ENCODE results near the gene TANC2. TPM values are rescaled to one million over a fixed set of nuclear protein-coding genes. Genes with fewer than 3 reads are reported as not detected.

Gene TANC2
- total RNA-seq, 1 experiment from 2014 or later: 18.6 TPM

- no peak for TF ChIP-seq E2F5 (CRISPR knock-in tag; IDR thresholded peaks at IDR 0.05)
These were observed 33.7 kb downstream of the TANC2 start (continued) for GRCh38 chr17:62999736-63000135.

GRCh38 chr17:63001689-63002394, 35.8 kb downstream of the TANC2 start:
- ChIA-PET CTCF (no interaction called here), POLR2A (no interaction called here)
- Mint-ChIP-seq H3K9me3 (0 out of 2 replicates have a peak, but pooled peaks cover 4% of the 10 kb centered on the region), H3K36me3 (no peaks in the 10 kb centered on the region), H3K4me1 (peaks cover 2% of the 10 kb centered on the region; the same call in 1 of the 2 replicates), H3K27ac (no peak overlapping the region), H3K27me3 (ENCODE audit: low read depth) (no peaks in the 10 kb centered on the region), H3K4me3 (no peak overlapping the region)
- DNase-seq (ENCODE audit: low spot score): no peak
- ATAC-seq: no peak
- TF ChIP-seq AR (CRISPR knock-in tag; IDR thresholded peaks at IDR 0.05): no peak

- POLR2A ChIA-PET: no interaction called here
- no peak overlapping the region for H3K4me3 Mint-ChIP-seq
- peaks cover 2% of the 10 kb centered on the region; the same call in 1 of the 2 replicates for H3K4me1 Mint-ChIP-seq
- TF ChIP-seq ZNF512 (CRISPR knock-in tag; IDR thresholded peaks at IDR 0.05; ENCODE audit: borderline replicate concordance): no peak
- TF ChIP-seq FOXP1 (CRISPR knock-in tag; IDR thresholded peaks at IDR 0.05; ENCODE audit: borderline replicate concordance): no peak
- H3K27ac Mint-ChIP-seq: no peak overlapping the region
- CTCF ChIA-PET: no interaction called here
- 0 out of 2 replicates have a peak, but pooled peaks cover 4% of the 10 kb centered on the region for H3K9me3 Mint-ChIP-seq
- DNase-seq (ENCODE audit: low spot score) (no peak), ATAC-seq (no peak)
- H3K27me3 Mint-ChIP-seq (ENCODE audit: low read depth): no peaks in the 10 kb centered on the region
- no peaks in the 10 kb centered on the region for H3K36me3 Mint-ChIP-seq
These were observed 36.6 kb downstream of the TANC2 start for GRCh38 chr17:63002625-63003024.

- H3K27ac Mint-ChIP-seq: no peak overlapping the region
- DNase-seq (ENCODE audit: low spot score) (no peak), ATAC-seq (no peak)
- H3K9me3 Mint-ChIP-seq: peaks cover 5% of the 10 kb centered on the region
- ChIA-PET CTCF (no interaction called here), POLR2A (no interaction called here)
- H3K36me3 Mint-ChIP-seq: peaks cover 2% of the 10 kb centered on the region
- TF ChIP-seq MLX (CRISPR knock-in tag; IDR thresholded peaks at IDR 0.05) (no peak), EMX1 (CRISPR knock-in tag; IDR thresholded peaks at IDR 0.05) (no peak), PRDM15 (CRISPR knock-in tag; IDR thresholded peaks at IDR 0.05) (no peak), ZNF416 (CRISPR knock-in tag; IDR thresholded peaks at IDR 0.05) (no peak), NFYB (CRISPR knock-in tag; conservative IDR thresholded peaks at IDR 0.05; ENCODE audit: low read depth) (no peak), ZNF232 (CRISPR knock-in tag; IDR thresholded peaks at IDR 0.05) (no peak), ESRRA (CRISPR knock-in tag; IDR thresholded peaks at IDR 0.05; ENCODE audit: borderline replicate concordance) (no peak), E2F1 (CRISPR knock-in tag; IDR thresholded peaks at IDR 0.05) (no peak), E2F5 (CRISPR knock-in tag; IDR thresholded peaks at IDR 0.05) (no peak), NR3C1 (CRISPR knock-in tag; conservative IDR thresholded peaks at IDR 0.05; ENCODE audit: low read depth) (no peak), OVOL2 (CRISPR knock-in tag; IDR thresholded peaks at IDR 0.05; ENCODE audit: borderline replicate concordance) (no peak)
- peaks cover 7% of the 10 kb centered on the region for H3K4me1 Mint-ChIP-seq
- no peak overlapping the region for H3K4me3 Mint-ChIP-seq
- no peaks in the 10 kb centered on the region for H3K27me3 Mint-ChIP-seq (ENCODE audit: low read depth)
These were observed 49.8 kb downstream of the TANC2 start for GRCh38 chr17:63015824-63016223.
